Measurements from ENCODE around the gene SETDB2. TPM values are rescaled to one million over a fixed set of nuclear protein-coding genes. Genes with fewer than 3 reads are reported as not detected.

SETDB2 gene
- total RNA-seq, 1 experiment from 2014 or later: 7.3 TPM

- DNase-seq (ENCODE audit: extremely low read depth, low read depth): no peak
Observed at GRCh38 chr13:49524740-49525501, 80.8 kb downstream of the SETDB2 start.

GRCh38 chr13:49527123-49527522 lies 83.0 kb downstream of the SETDB2 start:
- no peak for DNase-seq (ENCODE audit: extremely low read depth, low read depth)

GRCh38 chr13:49528161-49528560 lies 84.1 kb downstream of the SETDB2 start:
- DNase-seq (ENCODE audit: extremely low read depth, low read depth): no peak

GRCh38 chr13:49530457-49530856 lies 86.4 kb downstream of the SETDB2 start:
- DNase-seq (ENCODE audit: extremely low read depth, low read depth): no peak

- DNase-seq (ENCODE audit: extremely low read depth, low read depth): no peak
Observed at GRCh38 chr13:49532593-49532992, 88.5 kb downstream of the SETDB2 start.

GRCh38 chr13:49533011-49533410 lies 88.9 kb downstream of the SETDB2 start:
- no peak for DNase-seq (ENCODE audit: extremely low read depth, low read depth)

GRCh38 chr13:49533591-49534269 lies 89.7 kb downstream of the SETDB2 start:
- no peak for DNase-seq (ENCODE audit: extremely low read depth, low read depth)

- DNase-seq (ENCODE audit: extremely low read depth, low read depth): no peak
Observed at GRCh38 chr13:49536144-49536873, 92.2 kb downstream of the SETDB2 start.

- no peak for DNase-seq (ENCODE audit: extremely low read depth, low read depth)
Observed at GRCh38 chr13:49538404-49538803, 94.3 kb downstream of the SETDB2 start.

GRCh38 chr13:49539313-49539712 lies 95.2 kb downstream of the SETDB2 start:
- no peak for DNase-seq (ENCODE audit: extremely low read depth, low read depth)

- no peak for DNase-seq (ENCODE audit: extremely low read depth, low read depth)
Observed at GRCh38 chr13:49539746-49540145, 95.7 kb downstream of the SETDB2 start.

- no peak for DNase-seq (ENCODE audit: extremely low read depth, low read depth)
Observed at GRCh38 chr13:49540552-49540951, 96.5 kb downstream of the SETDB2 start.

GRCh38 chr13:49543656-49544055 lies 99.6 kb downstream of the SETDB2 start:
- no peak for DNase-seq (ENCODE audit: extremely low read depth, low read depth)

Other genes with a start within 250 kb of the SETDB2 start
- gene MLNR, start 223.9 kb upstream of the SETDB2 start, total RNA-seq (2014; rRNA removed; shearing (Covaris generic)): not detected in 2 replicates
- gene CDADC1, start 196.3 kb upstream of the SETDB2 start, total RNA-seq (2014; rRNA removed; shearing (Covaris generic)): 6.9 and 9.4 TPM in 2 replicates
- gene CAB39L, start 210 bp upstream of the SETDB2 start, total RNA-seq (2014; rRNA removed; shearing (Covaris generic)): 5.7 and 6.7 TPM in 2 replicates
- 9.2 and 9.4 TPM in 2 replicates for gene PHF11, start 51.7 kb downstream of the SETDB2 start, total RNA-seq (2014; rRNA removed; shearing (Covaris generic))
- 11.7 and 11.9 TPM in 2 replicates for gene RCBTB1, start 141.3 kb downstream of the SETDB2 start, total RNA-seq (2014; rRNA removed; shearing (Covaris generic))
- gene ARL11, start 184.2 kb downstream of the SETDB2 start, total RNA-seq (2014; rRNA removed; shearing (Covaris generic)): not detected in 2 replicates
- gene EBPL, start 247.2 kb downstream of the SETDB2 start, total RNA-seq (2014; rRNA removed; shearing (Covaris generic)): 93.2 and 136 TPM in 2 replicates